K562 (cell line): ENCODE results near the gene CABP4. TPM values are rescaled to one million over a fixed set of nuclear protein-coding genes. Genes with fewer than 3 reads are reported as not detected.

Experiments used
- CGGBP1 ChIP-seq: fragments of 250-450 bp; sonication (Bioruptor Pico); IDR thresholded peaks from 2 replicates; pipeline ENCODE4 v1.9.0; 2021; ENCODE audit warnings: mild to moderate bottlenecking
- COPS2 ChIP-seq: fragments of 450-650 bp; conservative IDR thresholded peaks from 2 replicates; pipeline ENCODE4 v1.6.1; 2016; ENCODE audit warnings: mild to moderate bottlenecking, moderate library complexity
- DIDO1 ChIP-seq: fragments of 450-650 bp; IDR thresholded peaks from 2 replicates; pipeline ENCODE4 v1.6.1; 2016; ENCODE audit warnings: low read depth, missing biosample characterization, missing genetic modification characterization
- FOXA1 ChIP-seq: fragments of 450-650 bp; IDR thresholded peaks from 2 replicates; pipeline ENCODE4 v1.6.1; 2016; ENCODE audit warnings: mild to moderate bottlenecking, borderline replicate concordance
- HBP1 ChIP-seq: fragments of 450-650 bp; formaldehyde crosslinking; IDR thresholded peaks from 2 replicates; pipeline ENCODE4 v1.4.0; 2022; ENCODE audit warnings: missing genetic modification characterization
- KLF13 ChIP-seq: fragments of 450-650 bp; IDR thresholded peaks from 2 replicates; pipeline ENCODE4 v1.6.1; 2016; ENCODE audit warnings: missing genetic modification characterization, low read depth, mild to moderate bottlenecking, missing compliant biosample characterization, moderate library complexity, borderline replicate concordance
- MTA3 ChIP-seq: fragments of 450-650 bp; formaldehyde crosslinking; IDR thresholded peaks from 2 replicates; pipeline ENCODE4 v1.6.1; 2017; ENCODE audit warnings: mild to moderate bottlenecking, borderline replicate concordance
- NELFE ChIP-seq: IDR thresholded peaks from 2 replicates; pipeline ENCODE4 v1.6.1; 2011; ENCODE audit warnings: mild to moderate bottlenecking; ENCODE audit not compliant: insufficient read depth, insufficient read length
- NR1H2 ChIP-seq: sonication (generic); formaldehyde crosslinking; IDR thresholded peaks from 2 replicates; pipeline ENCODE4 v1.4.0; 2020; ENCODE audit warnings: mild to moderate bottlenecking, missing genetic modification reagents
- NR3C1 ChIP-seq: sonication (generic); formaldehyde crosslinking; IDR thresholded peaks from 2 replicates; pipeline ENCODE4 v1.8.1; 2022; ENCODE audit warnings: missing genetic modification reagents
- PBX2 ChIP-seq, 2 experiments: IDR thresholded peaks in 1 of 2; conservative IDR thresholded peaks in 1 of 2; 2 replicates each; pipeline ENCODE4 v1.6.1; 2016; ENCODE audit warnings: low read depth in 2 of 2, mild to moderate bottlenecking in 1 of 2, missing compliant biosample characterization in 1 of 2, missing genetic modification characterization in 1 of 2, moderate library complexity in 1 of 2
- PHF20 ChIP-seq: fragments of 450-650 bp; IDR thresholded peaks from 2 replicates; pipeline ENCODE4 v1.6.1; 2018; ENCODE audit not compliant: partially characterized antibody
- PML ChIP-seq: IDR thresholded peaks from 2 replicates; pipeline ENCODE4 v1.6.1; 2012; ENCODE audit warnings: low read length, inconsistent platforms
- SAFB2 ChIP-seq: fragments of 200-400 bp; formaldehyde crosslinking; IDR thresholded peaks from 2 replicates; pipeline ENCODE4 v1.6.1; 2018; ENCODE audit warnings: borderline replicate concordance, low read length, low read depth, moderate library complexity; ENCODE audit not compliant: severe bottlenecking
- SIN3A ChIP-seq, 2 experiments: fragments of 150-350 bp in 1 of 2; IDR thresholded peaks; 2 replicates each; pipeline ENCODE4 v1.6.1; 2011 to 2016; ENCODE audit warnings: borderline replicate concordance in 2 of 2, low read depth in 2 of 2, low read length in 2 of 2, mild to moderate bottlenecking in 2 of 2, moderate library complexity in 2 of 2; ENCODE audit not compliant: control insufficient read depth in 1 of 2
- TCFL5 ChIP-seq: fragments of 250-450 bp; sonication (Bioruptor Pico); conservative IDR thresholded peaks from 2 replicates; pipeline ENCODE4 v1.6.1; 2021; ENCODE audit warnings: mild to moderate bottlenecking, moderate library complexity, matching md5 sums
- ZBTB9 ChIP-seq: fragments of 450-650 bp; formaldehyde crosslinking; IDR thresholded peaks from 2 replicates; pipeline ENCODE4 v1.4.0; 2020; ENCODE audit warnings: mild to moderate bottlenecking, moderate library complexity
- ZNF253 ChIP-seq: fragments of 250-450 bp; sonication (Bioruptor Pico); conservative IDR thresholded peaks from 2 replicates; pipeline ENCODE4 v1.6.1; 2021; ENCODE audit warnings: mild to moderate bottlenecking
- ZNF354B ChIP-seq: fragments of 250-450 bp; sonication (Bioruptor Pico); IDR thresholded peaks from 2 replicates; pipeline ENCODE4 v1.4.0; 2020
- ZNF395 ChIP-seq: fragments of 200-800 bp; sonication (Bioruptor generic); IDR thresholded peaks from 2 replicates; pipeline ENCODE4 v1.6.1; 2017; ENCODE audit warnings: missing genetic modification characterization, missing compliant biosample characterization
- polyA plus RNA-seq, 8 experiments: library from polyadenylated mRNA; depleted of rRNA in 4 of 8; stranded (reverse) in 5 of 8; unstranded in 3 of 8; fragments of >200 nt; fragmentation: Nextera tagmentation in 2 of 8; fragmentation: Illumina TruSeq in 1 of 8; extraction: Ambion mirVana in 2 of 8; extraction: Trizol in 1 of 8; gene quantifications; 2 replicates each; pipeline versions ENCODE4 v1.2.1 to v1.2.3, GENCODE V29; 2011 to 2014; ENCODE audit warnings: inconsistent platforms in 1 of 8, missing spikeins in 1 of 8
- total RNA-seq, 7 experiments: library from RNA; depleted of rRNA in 6 of 7; stranded (reverse); fragments of >200 nt in 6 of 7; fragmentation: Illumina TruSeq in 2 of 7; extraction: Trizol in 2 of 7; gene quantifications; 2 replicates each; pipeline versions ENCODE4 v1.2.1 to v1.2.3, GENCODE V29; 2011 to 2021; ENCODE audit warnings: low replicate concordance in 1 of 7

CABP4 gene
- total and polyA plus RNA-seq, 9 of the 15 experiments (the other 6 are each of a cell fraction or from before 2014, with no cell fraction given): 0.11 TPM; not detected in 8

- no peak for TF ChIP-seq NR3C1 (CRISPR knock-in tag)
- TF ChIP-seq SAFB2: no peak
- TF ChIP-seq FOXA1: no peak
- no peak for TF ChIP-seq ZNF354B (CRISPR knock-in tag)
- TF ChIP-seq KLF13 (tag): peak; percentile 7; the same call in 1 of the 2 replicates
- peak; percentile 85; the same call in 1 of the 2 replicates for TF ChIP-seq MTA3
- TF ChIP-seq HBP1 (CRISPR knock-in tag): peak; percentile 64; the same call in 1 of the 2 replicates
- TF ChIP-seq ZNF253 (CRISPR knock-in tag): no peak
- no peak for TF ChIP-seq PBX2 (CRISPR knock-in tag; IDR thresholded peaks at IDR 0.05; ENCODE audit: low read depth)
- no peak for TF ChIP-seq PBX2 (tag; conservative IDR thresholded peaks at IDR 0.05; ENCODE audit: low read depth)
- TF ChIP-seq ZBTB9 (CRISPR knock-in tag): peak; percentile 77; the same call in 1 of the 2 replicates
- TF ChIP-seq PML: 0 out of 2 replicates have a peak, but pooled peaks have one; percentile 28
- TF ChIP-seq NR1H2 (CRISPR knock-in tag): no peak
- TF ChIP-seq PHF20: no peak
- TF ChIP-seq ZNF395: no peak
- TF ChIP-seq NELFE: no peak
- no peak for TF ChIP-seq TCFL5 (CRISPR knock-in tag)
- TF ChIP-seq COPS2: no peak
- TF ChIP-seq DIDO1: no peak
- no peak for TF ChIP-seq SIN3A (IDR thresholded peaks at IDR 0.05; ENCODE audit: borderline replicate concordance in 2 of 2, control insufficient read depth in 1 of 2, low read depth in 2 of 2, low read length in 2 of 2)
- no peak for TF ChIP-seq CGGBP1
Measured at GRCh38 chr11:67505605-67506396, 50.6 kb downstream of the CABP4 start (continued).
